Large intestine (tissue), 12 donors: Measurements from ENCODE around the gene TNFRSF8. TPM values are rescaled to one million over a fixed set of nuclear protein-coding genes. Genes with fewer than 3 reads are reported as not detected.
A peak's percentile ranks its signal among the peaks of the same experiment; 100 is the strongest.

Experiments used
- DNase-seq, 2 donors: peaks; one replicate each; pipeline versions ENCODE4 v3.0.0 to v3.0.0-alpha.2; 2013
- H3K27ac ChIP-seq: one replicate; pipeline ENCODE4 v1.5.1; 2013; ENCODE audit warnings: low read length
- H3K27me3 ChIP-seq: 2 replicates; pipeline ENCODE4 v1.6.1; 2013; ENCODE audit warnings: low read length; ENCODE audit not compliant: control insufficient read depth, insufficient read depth
- H3K36me3 ChIP-seq: 2 replicates; pipeline ENCODE4 v1.6.1; 2013; ENCODE audit warnings: low read length; ENCODE audit not compliant: control insufficient read depth, insufficient read depth
- H3K4me1 ChIP-seq: one replicate; pipeline ENCODE4 v1.6.1; 2013; ENCODE audit warnings: low read length; ENCODE audit not compliant: control insufficient read depth, insufficient read depth
- H3K4me3 ChIP-seq: one replicate; pipeline ENCODE4 v1.5.1; 2013; ENCODE audit warnings: low read length
- H3K9me3 ChIP-seq: one replicate; pipeline ENCODE4 v1.6.1; 2013; ENCODE audit warnings: mild to moderate bottlenecking, low read depth, low read length, moderate library complexity; ENCODE audit not compliant: control insufficient read depth
- WGBS: methylation state at CpG from one replicate; pipeline ENCODE4 v1.1.5; 2013; ENCODE audit warnings: low lambda C conversion rate; ENCODE audit not compliant: insufficient coverage; 5-methylcytosine and 5-hydroxymethylcytosine counted together
- long read RNA-seq, 11 donors: transcript quantifications; one replicate each; lab custom pipeline, GENCODE V29; 2026
- polyA plus RNA-seq: library from polyadenylated mRNA; unstranded; fragments of 120-200 nt; gene quantifications from one replicate; pipeline ENCODE4 v1.2.1, GENCODE V29; 2013

The TNFRSF8 gene
- 0.25 TPM for polyA plus RNA-seq
- long read RNA-seq, donor 1, result 0 reads
- long read RNA-seq, donor 2, result 0 reads
- long read RNA-seq, donor 3, result 0 reads
- long read RNA-seq, donor 4, result 0 reads
- long read RNA-seq, donor 5, result 0 reads
- long read RNA-seq, donor 6, result 0 reads
- long read RNA-seq, donor 7, result 0 reads
- long read RNA-seq, donor 8, result 0 reads
- long read RNA-seq, donor 9, result 0 reads
- long read RNA-seq, donor 10, result 0 reads
- long read RNA-seq, donor 11, result 0 reads

DNA sequence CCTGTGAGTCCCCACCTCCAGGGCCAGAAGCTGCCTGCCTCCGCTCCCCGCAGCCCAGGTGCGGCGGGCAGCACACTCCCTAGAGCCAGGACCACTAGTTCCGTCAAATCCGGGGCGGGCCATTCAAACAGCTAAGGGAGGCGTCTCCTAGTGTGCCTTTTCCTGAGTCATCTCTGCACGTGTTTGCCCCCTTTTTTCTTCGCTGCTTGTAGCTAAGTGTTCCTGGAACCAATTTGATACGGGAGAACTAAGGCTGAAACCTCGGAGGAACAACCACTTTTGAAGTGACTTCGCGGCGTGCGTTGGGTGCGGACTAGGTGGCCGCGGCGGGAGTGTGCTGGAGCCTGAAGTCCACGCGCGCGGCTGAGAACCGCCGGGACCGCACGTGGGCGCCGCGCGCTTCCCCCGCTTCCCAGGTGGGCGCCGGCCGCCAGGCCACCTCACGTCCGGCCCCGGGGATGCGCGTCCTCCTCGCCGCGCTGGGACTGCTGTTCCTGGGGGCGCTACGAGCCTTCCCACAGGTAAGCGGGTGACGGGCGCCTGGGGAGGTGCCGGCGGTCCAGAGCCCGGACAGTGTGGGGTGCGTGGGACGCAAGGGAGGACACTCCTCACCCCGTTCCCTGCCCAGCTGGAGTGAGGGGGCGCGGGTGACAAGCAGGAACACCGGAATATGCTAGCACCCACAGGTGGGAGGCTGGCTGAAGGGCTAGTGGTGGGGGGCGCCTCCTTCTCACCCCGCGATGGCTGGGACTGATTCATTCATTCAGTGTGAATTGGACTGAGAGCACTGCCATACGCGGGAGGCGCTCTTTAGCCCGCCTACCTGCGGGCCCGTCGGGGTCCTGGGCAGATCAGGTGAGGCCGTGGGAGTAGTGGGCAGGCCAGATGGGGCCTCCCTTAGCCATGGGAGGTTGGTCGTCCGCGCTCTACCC, at the start of gene TNFRSF8:
Gene TNFRSF8, plus strand, starts transcription at position 163 of the 932 bp plus-strand sequence. Its CDS starts 296 bp downstream, at position 459.
- peaks cover 67% of the 10 kb centered on the region for H3K27me3 ChIP-seq
- H3K27ac ChIP-seq, result no peak within 1 kb of the TSS
- no CpG with 5 or more reads among the region's 72 CpGs for WGBS
- peaks cover 2% of the 10 kb centered on the region for H3K9me3 ChIP-seq
- H3K36me3 ChIP-seq, result no peaks in the 10 kb centered on the region
- H3K4me1 ChIP-seq, result no peaks in the 10 kb centered on the region
- no peak within 1 kb of the TSS for H3K4me3 ChIP-seq
- DNase-seq, result no peak

DNA sequence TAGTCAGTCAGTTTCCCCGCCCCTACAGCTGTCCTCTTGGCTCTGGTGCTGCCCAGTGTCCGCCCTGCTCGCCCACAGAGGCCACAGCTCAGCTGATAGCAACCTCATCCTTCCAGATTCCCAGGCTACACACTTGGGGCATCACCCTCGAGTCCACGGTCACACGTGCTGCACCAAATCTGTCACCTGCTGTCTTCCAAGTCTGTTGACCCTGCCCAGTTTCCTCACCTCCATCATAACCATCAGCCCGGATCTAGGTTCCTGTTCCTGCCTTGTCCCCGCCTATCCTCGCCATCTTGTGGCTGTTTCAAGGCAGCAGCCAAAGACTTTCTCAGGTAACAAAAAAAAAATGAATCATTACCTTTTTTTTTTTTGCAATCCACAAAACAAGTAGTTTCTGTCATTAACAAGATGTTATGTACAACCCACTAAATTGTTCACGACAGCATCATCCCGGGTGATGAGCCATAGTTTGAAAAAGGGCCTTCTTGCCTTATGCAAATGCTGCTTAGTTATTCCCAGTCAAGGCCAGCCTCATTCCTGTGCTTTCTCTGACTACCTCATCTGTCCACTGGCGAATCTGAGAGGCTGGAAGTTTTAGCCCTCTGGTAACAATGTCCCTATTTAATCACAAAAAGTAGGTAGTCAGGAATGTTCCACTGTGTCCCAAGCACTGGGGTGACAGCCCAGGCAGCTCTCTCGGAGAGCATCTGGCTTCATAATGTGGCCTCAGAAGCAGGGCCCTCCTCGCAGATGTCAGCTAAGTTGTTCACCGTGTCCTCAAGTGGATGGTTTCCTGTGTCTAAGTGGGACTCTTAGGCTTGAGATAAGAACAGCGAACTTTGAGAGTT, 48.7 kb upstream of the TNFRSF8 start:
- 90% methylated on average over 2 of the region's 16 CpGs for WGBS
- no peaks in the 10 kb centered on the region for H3K27me3 ChIP-seq
- peaks cover 40% of the 10 kb centered on the region for H3K36me3 ChIP-seq
- H3K4me1 ChIP-seq, result no peaks in the 10 kb centered on the region
- H3K4me3 ChIP-seq, result no peak overlapping the region
- no peaks in the 10 kb centered on the region for H3K9me3 ChIP-seq
- no peak overlapping the region for H3K27ac ChIP-seq
- DNase-seq, result no peak

DNA sequence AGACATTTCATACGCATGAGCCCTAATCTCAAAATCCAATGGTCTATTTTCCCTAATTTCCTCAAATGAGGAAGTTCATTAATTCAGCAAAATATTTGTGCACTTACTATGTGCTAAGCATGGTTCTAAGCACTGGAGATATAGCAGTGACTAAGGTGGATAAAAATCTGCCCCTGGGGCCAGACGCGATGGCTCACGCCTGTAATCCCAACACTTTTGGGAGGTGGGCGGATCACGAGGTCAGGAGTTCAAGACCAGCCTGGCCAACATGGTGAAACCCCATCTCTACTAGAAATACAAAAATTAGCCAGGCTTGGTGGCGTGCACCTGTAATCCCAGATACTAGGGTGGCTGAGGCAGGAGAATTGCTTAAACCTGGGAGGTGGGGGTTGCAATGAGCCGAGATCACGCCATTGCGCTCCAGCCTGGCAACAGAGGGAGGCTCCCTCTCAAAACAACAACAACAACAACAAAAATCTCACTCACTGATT, 48.1 kb upstream of the TNFRSF8 start:
- Histone ChIP-seq H3K27me3 (no peaks in the 10 kb centered on the region), H3K27ac (no peak overlapping the region), H3K36me3 (peaks cover 34% of the 10 kb centered on the region), H3K9me3 (no peaks in the 10 kb centered on the region), H3K4me3 (no peak overlapping the region), H3K4me1 (peaks cover 1% of the 10 kb centered on the region)
- no peak for DNase-seq
- WGBS, result no CpG with 5 or more reads among the region's 10 CpGs

DNA sequence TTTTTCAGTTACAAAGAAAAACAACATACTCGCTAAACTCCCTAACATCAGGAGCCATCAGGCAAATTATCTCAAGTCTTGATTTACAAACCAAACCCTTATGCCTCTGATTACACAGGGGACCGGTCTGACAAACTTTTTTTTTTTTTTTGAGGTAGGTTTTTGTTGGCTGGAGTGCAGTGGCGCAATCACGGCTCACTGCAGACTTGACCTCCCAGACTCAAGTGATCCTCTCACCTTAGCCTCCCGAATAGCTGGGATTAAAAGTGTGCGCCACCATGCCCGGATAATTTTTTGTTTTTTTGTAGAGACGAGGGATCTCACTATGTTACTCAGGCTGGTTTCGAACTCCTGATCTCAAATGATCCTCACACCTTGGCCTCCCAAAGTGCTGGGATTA, 47.6 kb upstream of the TNFRSF8 start:
- no peaks in the 10 kb centered on the region for H3K9me3 ChIP-seq
- no peak for DNase-seq
- no CpG with 5 or more reads among the region's 9 CpGs for WGBS
- H3K36me3 ChIP-seq, result peaks cover 29% of the 10 kb centered on the region
- no peaks in the 10 kb centered on the region for H3K27me3 ChIP-seq
- H3K27ac ChIP-seq, result no peak overlapping the region
- H3K4me1 ChIP-seq, result peaks cover 4% of the 10 kb centered on the region
- no peak overlapping the region for H3K4me3 ChIP-seq

DNA sequence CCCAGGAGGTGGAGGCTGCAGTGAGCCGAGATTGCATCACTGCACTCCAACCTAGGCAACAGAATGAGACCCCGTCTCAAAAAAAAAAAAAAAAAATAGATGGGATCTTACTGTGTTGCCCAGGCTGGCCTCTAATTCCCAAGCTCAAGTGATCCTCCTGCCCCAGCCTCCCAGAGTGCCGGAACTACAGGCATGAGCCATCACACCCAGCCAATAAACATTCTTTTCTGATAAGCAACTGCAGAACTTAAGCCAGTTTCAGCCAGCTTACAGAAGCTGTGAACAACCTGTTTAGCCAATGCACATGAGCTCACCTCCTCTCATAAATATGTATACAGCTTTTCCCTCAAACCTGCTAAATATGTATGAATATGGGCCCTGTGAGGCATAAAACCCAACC, 46.9 kb upstream of the TNFRSF8 start:
- peak in 1 of 2 donors; percentile 22 for DNase-seq
- Histone ChIP-seq H3K27ac (no peak overlapping the region), H3K36me3 (peaks cover 22% of the 10 kb centered on the region), H3K27me3 (no peaks in the 10 kb centered on the region), H3K4me3 (no peak overlapping the region), H3K9me3 (no peaks in the 10 kb centered on the region), H3K4me1 (peaks cover 4% of the 10 kb centered on the region)
- no CpG with 5 or more reads among the region's 3 CpGs for WGBS

DNA sequence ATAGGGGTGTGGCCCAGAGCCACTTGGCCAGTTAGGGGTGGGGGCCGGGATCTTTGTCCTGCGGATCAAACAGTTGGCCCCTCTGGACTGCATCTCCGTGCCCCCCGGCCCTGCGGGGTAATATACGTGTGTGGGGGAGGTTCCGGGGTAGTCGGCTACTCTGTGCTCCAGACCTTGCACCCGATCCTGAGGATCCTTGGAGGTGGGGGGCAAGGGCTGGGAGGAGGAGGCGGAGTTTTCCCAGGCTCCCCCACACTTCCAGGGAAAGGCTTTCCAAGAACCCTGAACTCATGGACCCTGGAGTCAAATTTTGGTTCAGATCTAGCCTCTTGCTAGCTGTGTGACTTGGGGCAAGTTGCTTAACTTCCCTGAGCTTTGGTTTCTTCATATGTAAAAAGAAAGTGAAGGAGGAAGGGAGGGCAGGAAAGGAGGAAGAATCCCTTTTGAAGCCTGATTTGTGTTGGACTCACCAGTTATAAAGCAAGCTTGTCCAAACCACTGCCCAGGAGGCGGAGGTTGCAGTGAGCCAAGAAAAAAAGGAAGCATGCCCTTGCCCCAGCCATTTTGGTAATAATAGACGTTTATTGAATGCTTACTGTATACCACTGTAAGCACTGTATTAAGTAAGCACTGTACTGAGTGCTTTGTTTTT, 43.1 kb upstream of the TNFRSF8 start:
- peak in 1 of 2 donors; percentile 64 for DNase-seq
- Histone ChIP-seq H3K9me3 (no peaks in the 10 kb centered on the region), H3K4me1 (peaks cover 4% of the 10 kb centered on the region), H3K36me3 (peaks cover 5% of the 10 kb centered on the region), H3K27me3 (no peaks in the 10 kb centered on the region), H3K27ac (peak overlapping the region; percentile 87), H3K4me3 (peak overlapping the region; percentile 88)
- WGBS, result no CpG with 5 or more reads among the region's 12 CpGs

DNA sequence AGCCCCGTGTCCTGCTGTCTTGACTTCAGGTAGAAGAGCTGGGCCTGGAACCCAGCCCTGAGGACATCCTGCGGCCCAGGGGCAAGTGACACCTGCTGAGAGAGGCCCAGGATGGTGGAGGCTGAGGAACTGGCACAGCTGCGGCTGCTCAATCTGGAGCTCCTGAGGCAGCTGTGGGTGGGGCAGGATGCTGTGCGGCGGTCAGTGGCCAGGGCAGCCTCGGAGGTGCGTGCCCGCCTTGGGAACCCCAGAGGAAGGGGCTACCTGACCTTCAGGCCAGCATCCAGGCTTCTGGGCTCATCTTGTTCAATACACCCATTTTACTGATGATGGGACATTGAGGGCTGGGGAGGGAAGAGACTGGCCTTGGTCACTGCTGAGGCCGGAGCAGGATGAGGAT, 41.5 kb upstream of the TNFRSF8 start:
- H3K9me3 ChIP-seq, result no peaks in the 10 kb centered on the region
- no CpG with 5 or more reads among the region's 9 CpGs for WGBS
- no peak overlapping the region for H3K27ac ChIP-seq
- no peak for DNase-seq
- peaks cover 4% of the 10 kb centered on the region for H3K4me1 ChIP-seq
- H3K4me3 ChIP-seq, result no peak overlapping the region
- no peaks in the 10 kb centered on the region for H3K27me3 ChIP-seq
- peaks cover 16% of the 10 kb centered on the region for H3K36me3 ChIP-seq

DNA sequence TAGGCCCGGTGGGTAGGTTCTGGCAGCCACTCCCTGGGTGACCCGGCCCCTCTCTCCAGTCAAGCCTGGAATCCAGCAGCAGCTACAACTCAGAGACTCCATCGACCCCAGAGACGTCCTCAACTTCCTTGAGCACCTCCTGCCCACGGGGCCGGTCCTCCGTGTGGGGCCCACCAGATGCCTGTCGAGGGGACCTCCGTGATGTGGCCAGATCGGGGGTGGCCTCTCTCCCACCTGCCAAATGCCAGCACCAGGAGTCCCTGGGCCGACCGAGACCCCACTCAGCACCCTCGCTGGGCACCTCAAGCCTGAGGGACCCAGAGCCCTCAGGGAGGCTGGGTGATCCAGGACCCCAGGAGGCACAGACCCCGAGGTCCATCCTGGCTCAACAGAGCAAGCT, 41.1 kb upstream of the TNFRSF8 start:
- H3K4me3 ChIP-seq, result no peak overlapping the region
- no peaks in the 10 kb centered on the region for H3K27me3 ChIP-seq
- H3K27ac ChIP-seq, result no peak overlapping the region
- WGBS, result no CpG with 5 or more reads among the region's 14 CpGs
- no peak for DNase-seq
- H3K36me3 ChIP-seq, result peaks cover 16% of the 10 kb centered on the region
- H3K9me3 ChIP-seq, result no peaks in the 10 kb centered on the region
- H3K4me1 ChIP-seq, result peaks cover 4% of the 10 kb centered on the region

DNA sequence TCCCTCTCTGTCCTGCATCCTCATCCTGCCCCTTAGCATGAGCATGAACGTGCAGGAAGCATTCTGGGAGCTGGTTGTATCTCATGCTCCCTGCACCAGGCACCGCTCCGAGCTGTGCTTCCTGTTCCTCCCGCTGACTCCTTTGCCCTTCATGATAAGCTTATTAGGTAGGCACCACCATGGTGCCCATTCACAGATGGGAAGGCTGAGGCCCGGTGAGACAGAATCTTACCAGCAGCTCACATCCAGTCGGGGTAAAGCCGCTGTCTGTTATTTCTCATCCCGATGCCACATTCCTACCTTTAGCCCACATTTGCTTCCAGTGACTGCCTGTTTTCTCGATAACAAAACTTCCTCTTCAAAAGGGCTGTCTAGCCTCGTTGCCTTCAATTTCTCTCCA, 36.5 kb upstream of the TNFRSF8 start:
- 95% methylated on average over 4 of the region's 10 CpGs for WGBS
- Histone ChIP-seq H3K36me3 (peaks cover 54% of the 10 kb centered on the region), H3K27me3 (no peaks in the 10 kb centered on the region), H3K27ac (no peak overlapping the region), H3K4me3 (no peak overlapping the region), H3K9me3 (no peaks in the 10 kb centered on the region), H3K4me1 (no peaks in the 10 kb centered on the region)
- no peak for DNase-seq
